GM18909 (cell line): ENCODE results near the gene ANGPTL4.
"Not testable (repeated sequence)": the region's sequence is repeated elsewhere in the genome, so short reads cannot be mapped to it uniquely, and the experiment has no call there.

Source experiments
- ATAC-seq: cut with Tn5 transposase; IDR thresholded peaks from one replicate; pipeline ENCODE4 v1.9.1; 2021; ENCODE audit warnings: mild to moderate bottlenecking; ENCODE audit not compliant: unreplicated experiment, poor library complexity

ANGPTL4 gene, protein sequence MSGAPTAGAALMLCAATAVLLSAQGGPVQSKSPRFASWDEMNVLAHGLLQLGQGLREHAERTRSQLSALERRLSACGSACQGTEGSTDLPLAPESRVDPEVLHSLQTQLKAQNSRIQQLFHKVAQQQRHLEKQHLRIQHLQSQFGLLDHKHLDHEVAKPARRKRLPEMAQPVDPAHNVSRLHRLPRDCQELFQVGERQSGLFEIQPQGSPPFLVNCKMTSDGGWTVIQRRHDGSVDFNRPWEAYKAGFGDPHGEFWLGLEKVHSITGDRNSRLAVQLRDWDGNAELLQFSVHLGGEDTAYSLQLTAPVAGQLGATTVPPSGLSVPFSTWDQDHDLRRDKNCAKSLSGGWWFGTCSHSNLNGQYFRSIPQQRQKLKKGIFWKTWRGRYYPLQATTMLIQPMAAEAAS

GRCh38 chr19:8363803-8364771, at the start of gene ANGPTL4:
Gene ANGPTL4, plus strand, starts transcription at chr19:8364155. Its CDS starts 167 bp downstream, at chr19:8364322.
- no peak for ATAC-seq

DNA sequence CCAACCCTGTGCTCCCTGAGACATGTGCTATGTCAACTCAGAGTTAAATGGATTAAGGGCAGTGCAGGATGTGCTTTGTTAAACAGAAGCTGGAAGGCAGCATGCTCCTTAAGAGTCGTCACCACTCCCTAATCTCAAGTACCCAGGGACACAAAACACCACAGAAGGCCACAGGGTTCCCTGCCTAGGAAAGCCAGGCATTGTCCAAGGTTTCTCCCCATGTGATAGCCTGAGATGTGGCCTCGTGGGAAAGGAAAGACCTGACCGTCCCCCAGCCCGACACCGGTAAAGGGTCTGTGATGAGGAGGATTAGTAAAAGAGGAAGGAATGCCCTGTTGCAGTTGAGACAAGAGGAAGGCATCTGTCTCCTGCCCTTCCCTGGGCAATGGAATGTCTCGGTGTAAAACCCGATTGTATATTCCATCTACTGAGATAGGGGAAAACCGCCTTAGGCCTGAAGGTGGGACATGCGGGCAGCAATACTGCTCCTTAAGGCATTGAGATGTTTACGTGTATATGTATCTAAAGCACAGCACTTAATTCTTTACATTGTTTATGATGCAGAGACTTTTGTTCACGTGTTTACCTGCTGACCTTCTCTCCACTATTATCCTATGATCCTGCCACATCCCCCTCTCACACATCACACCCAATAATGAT, 48.8 kb upstream of the ANGPTL4 start:
- not testable (repeated sequence) for ATAC-seq

DNA sequence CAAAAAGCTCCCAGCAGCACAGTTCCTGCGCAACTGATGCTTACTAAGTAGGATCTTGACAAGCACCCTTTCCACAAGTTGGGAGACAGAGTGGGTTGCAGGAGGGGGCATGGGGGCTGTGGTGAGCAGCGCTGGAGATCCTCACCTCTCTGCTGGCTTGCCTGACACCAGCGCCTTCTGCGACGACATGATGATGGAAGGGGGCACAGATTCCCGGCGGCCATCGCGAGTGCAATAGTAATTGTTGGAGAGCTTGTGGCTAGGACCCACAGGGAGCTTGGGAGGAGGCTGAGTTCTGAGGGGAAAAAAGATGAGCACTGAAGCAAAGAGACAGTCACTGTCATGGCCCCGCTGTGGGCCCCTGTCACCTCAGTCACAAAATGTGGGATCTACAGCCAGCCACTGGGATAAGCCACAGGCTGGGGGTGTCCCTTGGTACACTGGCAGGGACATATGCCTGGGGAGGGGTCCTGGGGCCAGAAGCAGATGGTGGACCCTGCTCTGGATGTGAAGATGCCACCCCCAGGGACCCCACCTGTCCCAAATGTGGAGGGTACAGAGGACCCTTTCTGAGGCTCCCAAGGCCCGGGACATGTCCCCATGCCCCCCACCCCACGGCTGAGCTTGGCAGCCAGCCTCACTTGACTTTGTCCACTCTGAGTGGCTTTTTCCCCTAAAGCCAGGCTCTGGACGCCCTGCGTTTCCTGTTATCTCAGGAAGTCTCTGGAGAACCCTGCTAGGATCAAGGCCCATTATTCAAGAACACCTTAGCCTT, 47.4 kb upstream of the ANGPTL4 start:
- ATAC-seq: no peak

GRCh38 chr19:8318835-8319234, 45.1 kb upstream of the ANGPTL4 start:
- not testable (repeated sequence) for ATAC-seq

- ATAC-seq: no peak
These were observed 44.0 kb upstream of the ANGPTL4 start for GRCh38 chr19:8319807-8320520.

GRCh38 chr19:8320564-8321066, 43.3 kb upstream of the ANGPTL4 start:
- peak; percentile 15 for ATAC-seq

DNA sequence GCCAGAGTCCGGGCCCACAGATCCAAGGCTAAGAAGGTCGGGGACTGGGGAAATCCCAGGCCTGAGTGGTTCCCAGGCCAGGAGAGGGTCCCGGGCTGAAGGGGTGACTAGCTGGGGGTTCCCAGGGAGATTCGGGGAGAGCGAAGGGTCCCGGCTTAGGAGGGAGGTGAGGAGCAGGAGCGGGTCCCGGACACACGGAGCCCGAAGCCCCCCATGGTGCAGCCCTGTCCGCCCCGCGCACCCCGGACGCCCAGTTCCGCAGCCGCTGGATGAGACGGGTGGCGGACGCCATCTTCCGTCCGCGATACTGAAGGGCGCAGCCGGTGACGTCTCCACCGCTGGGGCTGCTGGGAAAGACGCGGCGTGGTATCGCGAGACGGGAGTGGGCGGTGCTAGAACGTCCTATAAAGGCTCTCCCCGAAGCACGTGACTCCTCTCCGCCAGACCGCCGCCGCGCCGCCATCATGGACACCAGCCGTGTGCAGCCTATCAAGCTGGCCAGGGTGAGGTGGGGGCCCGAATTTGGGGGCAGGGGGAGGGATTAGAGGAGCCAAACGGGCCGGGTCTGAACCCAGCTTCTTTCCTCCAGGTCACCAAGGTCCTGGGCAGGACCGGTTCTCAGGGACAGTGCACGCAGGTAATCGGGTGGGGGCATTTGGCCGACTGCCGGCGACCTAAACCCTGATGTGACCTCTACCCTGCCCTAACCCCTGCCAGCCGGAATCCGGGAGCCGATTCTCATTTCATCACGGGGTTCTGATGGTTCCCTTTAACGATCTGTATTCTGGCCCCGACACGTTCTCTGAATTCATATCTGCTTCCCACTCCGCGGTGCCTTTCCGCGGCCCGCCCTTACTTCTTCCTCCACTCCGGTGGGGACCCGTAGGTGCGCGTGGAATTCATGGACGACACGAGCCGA, 42.6 kb upstream of the ANGPTL4 start, which contains the start of the genes NDUFA7 and RPS28:
Gene NDUFA7 (minus strand): TSS at position 309 of the 919 bp plus-strand sequence. CDS start 17 bp downstream, at position 292.
Gene RPS28 (plus strand): TSS at position 430 of the 919 bp plus-strand sequence. CDS start 35 bp downstream, at position 465.
- peak; percentile 93 for ATAC-seq

- ATAC-seq: no peak
These were observed 41.8 kb upstream of the ANGPTL4 start for GRCh38 chr19:8321986-8322637.

DNA sequence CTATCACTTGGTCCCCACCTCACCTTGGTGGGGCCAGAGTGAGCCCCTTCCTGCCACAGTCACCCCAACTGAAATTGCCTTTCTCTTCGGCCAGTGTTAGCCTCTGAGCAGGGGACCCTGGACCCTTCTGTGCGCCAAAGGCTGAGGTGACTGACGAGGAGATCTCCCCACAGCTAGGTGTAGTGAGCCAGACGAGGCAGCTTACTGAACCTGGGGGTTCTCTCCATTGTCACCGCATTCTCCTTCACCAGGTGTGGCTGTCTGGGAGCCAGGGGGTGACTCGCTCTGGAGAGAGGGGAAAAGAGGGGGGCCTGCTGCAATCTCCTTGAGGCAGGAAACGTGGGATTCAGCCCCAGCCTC, 41.3 kb upstream of the ANGPTL4 start:
- ATAC-seq: no peak

DNA sequence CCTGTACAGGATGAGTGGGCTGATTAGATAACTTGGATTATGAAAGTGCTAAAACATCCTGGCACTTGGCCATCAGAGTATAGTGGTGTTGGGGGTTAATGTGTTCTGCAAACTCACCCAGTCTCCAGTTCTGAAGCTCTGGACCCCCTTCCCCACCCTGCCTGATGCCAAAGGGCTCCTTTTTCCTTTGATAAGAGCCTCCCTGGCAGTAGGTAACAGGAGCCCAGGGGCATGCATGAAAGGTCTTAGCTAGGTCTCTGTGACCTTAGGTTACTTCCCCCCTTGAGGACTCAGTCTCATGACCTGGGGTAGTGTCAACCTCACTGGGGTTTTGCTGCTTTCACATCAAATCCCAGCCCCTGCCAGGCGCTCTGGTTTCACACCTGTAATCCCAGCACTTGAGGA, 40.2 kb upstream of the ANGPTL4 start:
- no peak for ATAC-seq

DNA sequence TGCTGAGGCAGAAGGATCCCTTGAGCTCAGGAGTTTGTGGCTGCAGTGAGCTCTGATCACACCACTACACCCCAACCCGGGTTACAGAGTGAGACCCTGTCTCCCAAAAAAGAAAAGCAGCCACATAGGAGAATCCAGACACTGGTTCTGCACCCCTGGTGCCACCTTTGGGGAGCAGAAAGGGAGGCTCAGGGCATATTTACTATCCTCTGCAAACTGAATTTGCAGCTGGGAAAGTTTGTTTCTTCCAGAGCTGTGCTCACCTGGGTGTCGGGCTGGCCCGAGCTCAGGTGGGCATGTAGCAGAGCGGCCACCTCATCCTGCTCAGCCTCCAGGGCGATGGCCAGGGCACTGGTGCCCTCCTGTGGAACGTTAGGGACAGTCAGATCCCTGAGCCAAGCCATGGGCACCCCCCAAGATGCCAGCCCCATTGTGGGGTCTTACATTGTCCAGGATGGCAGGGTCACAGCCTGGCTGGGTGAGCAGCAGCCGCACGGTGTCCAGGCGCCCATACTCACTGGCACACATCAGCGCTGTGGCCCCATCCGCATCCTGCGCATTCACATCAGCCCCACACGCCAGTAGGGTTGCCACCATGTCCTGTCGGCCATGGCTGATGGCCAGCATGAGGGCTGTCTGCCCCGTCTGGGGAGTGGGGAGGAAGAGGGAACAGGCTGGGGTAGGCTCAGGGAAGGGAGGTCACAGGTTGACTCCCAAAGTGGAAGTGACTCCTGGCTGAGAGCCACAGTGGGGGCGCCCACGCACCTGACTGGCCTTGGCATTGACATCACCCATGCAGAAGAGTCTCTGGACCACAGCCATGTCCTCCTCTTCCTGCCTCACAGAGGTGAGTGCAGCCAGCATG, 39.5 kb upstream of the ANGPTL4 start:
- no peak for ATAC-seq

GRCh38 chr19:8325454-8325853, 38.5 kb upstream of the ANGPTL4 start:
- ATAC-seq: no peak

GRCh38 chr19:8329996-8330395, 34.0 kb upstream of the ANGPTL4 start:
- ATAC-seq: no peak

- no peak for ATAC-seq
These were observed 32.6 kb upstream of the ANGPTL4 start for GRCh38 chr19:8331263-8331845.

GRCh38 chr19:8332976-8333766, 30.8 kb upstream of the ANGPTL4 start:
- no peak for ATAC-seq
